BE2C (cell line): Measurements from ENCODE around the gene OR6B1.

Experiments used
- DNase-seq: peaks from one replicate; pipeline ENCODE4 v3.0.0-alpha.2; 2020
- H3K27me3 ChIP-seq: fragments of 250-450 bp; sonication (Bioruptor Pico); 2 replicates; pipeline ENCODE4 v1.5.1; 2020; ENCODE audit warnings: mild to moderate bottlenecking
- H3K36me3 ChIP-seq: fragments of 250-450 bp; sonication (Bioruptor Pico); 2 replicates; pipeline ENCODE4 v1.5.1; 2020; ENCODE audit warnings: mild to moderate bottlenecking
- H3K4me1 ChIP-seq: fragments of 250-450 bp; sonication (Bioruptor Pico); 2 replicates; pipeline ENCODE4 v1.5.1; 2020
- H3K4me3 ChIP-seq: 2 replicates; pipeline ENCODE4 v1.5.1; 2011; ENCODE audit warnings: low read depth, low read length
- H3K9me3 ChIP-seq: fragments of 250-450 bp; sonication (Bioruptor Pico); 2 replicates; pipeline ENCODE4 v1.5.1; 2020
- TF ChIP-seq, protein P1 (sequence below): IDR thresholded peaks from 2 replicates; pipeline ENCODE4 v1.5.1; 2012; ENCODE audit warnings: mild to moderate bottlenecking, low read depth, low read length

Gene OR6B1

GRCh38 chr7:144022169-144022568 is 22.0 kb downstream of the OR6B1 start:
- no peaks in the 10 kb centered on the region for H3K4me1 ChIP-seq
- H3K36me3 ChIP-seq: no peaks in the 10 kb centered on the region
- TF ChIP-seq, protein P1, sequence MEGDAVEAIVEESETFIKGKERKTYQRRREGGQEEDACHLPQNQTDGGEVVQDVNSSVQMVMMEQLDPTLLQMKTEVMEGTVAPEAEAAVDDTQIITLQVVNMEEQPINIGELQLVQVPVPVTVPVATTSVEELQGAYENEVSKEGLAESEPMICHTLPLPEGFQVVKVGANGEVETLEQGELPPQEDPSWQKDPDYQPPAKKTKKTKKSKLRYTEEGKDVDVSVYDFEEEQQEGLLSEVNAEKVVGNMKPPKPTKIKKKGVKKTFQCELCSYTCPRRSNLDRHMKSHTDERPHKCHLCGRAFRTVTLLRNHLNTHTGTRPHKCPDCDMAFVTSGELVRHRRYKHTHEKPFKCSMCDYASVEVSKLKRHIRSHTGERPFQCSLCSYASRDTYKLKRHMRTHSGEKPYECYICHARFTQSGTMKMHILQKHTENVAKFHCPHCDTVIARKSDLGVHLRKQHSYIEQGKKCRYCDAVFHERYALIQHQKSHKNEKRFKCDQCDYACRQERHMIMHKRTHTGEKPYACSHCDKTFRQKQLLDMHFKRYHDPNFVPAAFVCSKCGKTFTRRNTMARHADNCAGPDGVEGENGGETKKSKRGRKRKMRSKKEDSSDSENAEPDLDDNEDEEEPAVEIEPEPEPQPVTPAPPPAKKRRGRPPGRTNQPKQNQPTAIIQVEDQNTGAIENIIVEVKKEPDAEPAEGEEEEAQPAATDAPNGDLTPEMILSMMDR: no peak
- DNase-seq: no peak
- H3K27me3 ChIP-seq: no peaks in the 10 kb centered on the region; the same call in 1 of the 2 replicates
- no peaks in the 10 kb centered on the region for H3K9me3 ChIP-seq
- H3K4me3 ChIP-seq: no peak overlapping the region

- H3K27me3 ChIP-seq: no peaks in the 10 kb centered on the region; the same call in 1 of the 2 replicates
- H3K4me3 ChIP-seq: no peak overlapping the region
- TF ChIP-seq, protein P1: no peak
- H3K9me3 ChIP-seq: no peaks in the 10 kb centered on the region
- H3K36me3 ChIP-seq: no peaks in the 10 kb centered on the region
- H3K4me1 ChIP-seq: no peaks in the 10 kb centered on the region
- no peak for DNase-seq
Observed at GRCh38 chr7:144023171-144023827, 23.2 kb downstream of the OR6B1 start.

DNA sequence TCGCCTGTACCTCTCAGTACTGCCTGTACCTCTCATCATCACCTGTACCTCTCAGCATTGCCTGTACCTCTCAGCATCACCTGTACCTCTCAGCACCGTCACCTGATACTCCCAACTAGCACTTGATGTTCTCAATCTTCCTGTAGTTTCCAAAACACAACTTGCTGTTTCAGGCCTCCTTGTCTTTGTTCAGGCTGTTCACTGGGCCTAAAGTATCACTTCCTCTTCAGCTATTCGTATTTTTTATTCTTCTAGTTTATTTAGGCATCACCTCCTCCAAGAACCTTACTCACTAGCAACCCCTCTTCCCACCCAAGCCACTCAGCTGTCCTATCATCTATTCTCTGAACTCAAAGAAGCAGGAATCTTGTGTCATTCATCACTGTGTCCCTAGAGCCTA is 24.1 kb downstream of the OR6B1 start:
- TF ChIP-seq, protein P1: no peak
- no peak for DNase-seq
- no peak overlapping the region for H3K4me3 ChIP-seq
- H3K4me1 ChIP-seq: no peaks in the 10 kb centered on the region
- no peaks in the 10 kb centered on the region for H3K9me3 ChIP-seq
- H3K27me3 ChIP-seq: no peaks in the 10 kb centered on the region; the same call in 1 of the 2 replicates
- H3K36me3 ChIP-seq: no peaks in the 10 kb centered on the region

GRCh38 chr7:144026203-144026883 is 26.2 kb downstream of the OR6B1 start:
- no peaks in the 10 kb centered on the region for H3K36me3 ChIP-seq
- TF ChIP-seq, protein P1: no peak
- DNase-seq: no peak
- H3K27me3 ChIP-seq: no peaks in the 10 kb centered on the region; the same call in 1 of the 2 replicates
- no peaks in the 10 kb centered on the region for H3K9me3 ChIP-seq
- H3K4me1 ChIP-seq: no peaks in the 10 kb centered on the region
- no peak overlapping the region for H3K4me3 ChIP-seq

- no peak for DNase-seq
- Histone ChIP-seq H3K9me3 (no peaks in the 10 kb centered on the region), H3K4me3 (no peak overlapping the region), H3K27me3 (no peaks in the 10 kb centered on the region; the same call in 1 of the 2 replicates), H3K36me3 (no peaks in the 10 kb centered on the region), H3K4me1 (no peaks in the 10 kb centered on the region)
- TF ChIP-seq, protein P1: peak; percentile 36; the same call in 1 of the 2 replicates
Observed at GRCh38 chr7:144027070-144027469, 26.9 kb downstream of the OR6B1 start.

DNA sequence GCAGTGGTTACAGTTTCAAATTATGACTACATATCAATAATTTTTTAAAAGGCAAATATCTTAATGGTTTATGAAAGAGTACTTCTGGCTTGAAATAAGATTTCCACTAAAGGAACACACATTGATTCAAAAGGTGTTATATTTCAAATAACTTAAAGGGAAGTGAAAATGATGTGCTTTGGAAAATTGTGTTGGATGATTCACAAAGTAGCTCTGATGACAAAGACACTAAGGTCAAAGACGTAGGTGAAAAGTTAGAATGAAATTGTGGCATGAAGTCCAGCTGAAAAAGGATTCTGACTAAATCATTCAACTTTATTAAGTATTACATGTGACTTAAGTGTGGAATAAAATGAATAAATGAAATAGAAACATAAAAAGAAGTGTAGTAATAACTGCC is 27.9 kb downstream of the OR6B1 start:
- no peaks in the 10 kb centered on the region for H3K4me1 ChIP-seq
- TF ChIP-seq, protein P1: no peak
- no peak for DNase-seq
- no peaks in the 10 kb centered on the region for H3K9me3 ChIP-seq
- H3K36me3 ChIP-seq: no peaks in the 10 kb centered on the region
- H3K4me3 ChIP-seq: no peak overlapping the region
- no peaks in the 10 kb centered on the region; the same call in 1 of the 2 replicates for H3K27me3 ChIP-seq
